Measurements from ENCODE around the gene CDRT4. TPM values are rescaled to one million over a fixed set of nuclear protein-coding genes. Genes with fewer than 3 reads are reported as not detected.
"Not testable (repeated sequence)": the region's sequence is repeated elsewhere in the genome, so short reads cannot be mapped to it uniquely, and the experiment has no call there.

The CDRT4 gene
- 1 to 10 TPM in 1 of 3 donors, under 1 TPM in 1, not detected in 1; 0.69 to 5.1 TPM for polyA plus RNA-seq

DNA sequence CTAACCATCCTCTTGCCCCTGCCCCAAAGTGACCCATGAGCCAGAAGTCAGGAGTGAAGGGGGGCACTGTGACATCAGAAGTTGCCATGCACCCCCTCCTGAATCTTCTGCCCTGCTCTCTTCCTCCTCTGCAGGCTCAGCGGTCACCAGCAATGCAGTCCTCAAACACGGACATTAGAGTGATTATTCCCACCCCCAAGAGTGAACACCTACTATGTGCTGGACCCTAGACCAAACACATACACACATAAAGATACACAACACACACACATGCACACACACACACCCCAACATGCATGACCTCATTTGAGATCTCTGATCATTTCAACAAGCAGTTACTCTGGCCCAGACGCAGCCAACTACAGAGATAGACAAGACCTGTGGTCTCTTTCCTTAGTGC is at the start of gene CDRT4:
Gene CDRT4 (minus strand): TSS at position 30 of the 400 bp plus-strand sequence. CDS start 27,383 bp downstream, outside the sequence.
- Mint-ChIP-seq H3K27ac (no peak within 1 kb of the TSS), H3K4me3 (no peak within 1 kb of the TSS), H3K4me1 (no peaks in the 10 kb centered on the region), H3K36me3 (peaks cover 6 to 11% (median 6%) of the 10 kb centered on the region in 3 donors), H3K9me3 (no peaks in the 10 kb centered on the region), H3K27me3 (ENCODE audit: low read depth in 3 of 3) (no peaks in the 10 kb centered on the region)
- DNase-seq = no peak

DNA sequence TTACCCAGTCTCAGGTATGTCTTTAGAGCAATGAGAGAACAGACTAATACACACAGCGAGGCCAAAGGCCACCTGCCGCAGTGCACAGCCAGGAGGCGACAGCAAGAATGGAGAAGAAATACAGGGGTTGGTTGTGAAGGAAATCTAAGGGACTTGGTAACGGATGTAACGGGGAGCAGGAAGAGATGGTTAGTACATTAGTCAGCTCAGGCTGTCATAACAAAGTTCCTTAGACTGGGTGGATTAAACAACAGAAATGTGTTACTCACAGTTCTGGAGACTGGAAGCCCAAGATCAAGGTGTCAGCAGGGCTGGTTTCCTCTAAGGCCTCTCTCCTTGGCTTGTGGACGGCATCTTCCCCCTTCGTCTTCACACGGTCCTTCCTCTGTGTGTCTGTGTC is 48.7 kb upstream of the CDRT4 start:
- no peaks in the 10 kb centered on the region for H3K9me3 Mint-ChIP-seq
- H3K4me1 Mint-ChIP-seq = peaks cover 2 to 6% of the 10 kb centered on the region in 2 donors
- peaks cover 29 to 39% (median 31%) of the 10 kb centered on the region in 3 donors for H3K36me3 Mint-ChIP-seq
- DNase-seq = no peak
- H3K27ac Mint-ChIP-seq = no peak overlapping the region
- H3K4me3 Mint-ChIP-seq = no peak overlapping the region
- peaks cover 0 to 3% (median 0%) of the 10 kb centered on the region in 3 donors for H3K27me3 Mint-ChIP-seq (ENCODE audit: low read depth in 3 of 3)

GRCh38 chr17:15514469-15514868 is 47.0 kb upstream of the CDRT4 start:
- Mint-ChIP-seq H3K4me1 (peaks cover 2 to 6% of the 10 kb centered on the region in 2 donors), H3K27ac (no peak overlapping the region), H3K9me3 (no peaks in the 10 kb centered on the region), H3K36me3 (peaks cover 35 to 42% (median 38%) of the 10 kb centered on the region in 3 donors), H3K4me3 (no peak overlapping the region), H3K27me3 (ENCODE audit: low read depth in 3 of 3) (peaks cover 0 to 3% (median 0%) of the 10 kb centered on the region in 3 donors)
- DNase-seq = no peak

DNA sequence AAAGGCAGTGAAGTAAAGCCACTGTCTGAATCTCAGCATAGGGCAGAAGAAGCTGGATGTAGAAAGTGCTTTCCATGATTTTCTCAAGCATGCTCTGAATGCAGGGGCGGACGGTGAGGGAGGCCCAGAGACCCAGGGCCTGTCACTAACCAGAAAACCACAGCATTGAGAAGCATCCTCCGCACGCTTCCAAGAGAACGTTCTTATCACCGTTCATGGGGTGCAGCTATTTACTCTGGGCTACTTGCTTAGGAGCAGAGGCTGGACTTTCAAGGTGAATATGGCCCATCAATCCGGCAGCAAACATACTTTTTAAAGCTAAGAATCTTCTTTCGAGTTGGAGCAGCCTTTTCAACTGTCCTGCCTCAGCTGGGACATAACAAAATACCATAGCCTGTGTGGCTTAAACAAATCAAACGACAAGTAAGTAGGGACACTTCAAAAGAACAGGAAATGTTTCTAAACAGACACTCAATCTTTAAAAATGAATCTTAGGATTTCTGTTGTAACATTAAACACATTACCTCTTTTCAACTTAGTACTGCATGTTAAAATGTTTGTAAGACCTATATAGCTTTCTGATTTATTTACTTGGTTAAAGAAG is 46.5 kb upstream of the CDRT4 start:
- Mint-ChIP-seq H3K36me3 (peaks cover 36 to 39% (median 37%) of the 10 kb centered on the region in 3 donors), H3K27me3 (ENCODE audit: low read depth in 3 of 3) (peaks cover 0 to 3% (median 0%) of the 10 kb centered on the region in 3 donors), H3K4me3 (no peak overlapping the region), H3K4me1 (peaks cover 2 to 6% of the 10 kb centered on the region in 2 donors), H3K27ac (peak overlapping the region in 1 of 6 donors; percentile 31), H3K9me3 (no peaks in the 10 kb centered on the region)
- DNase-seq = no peak

DNA sequence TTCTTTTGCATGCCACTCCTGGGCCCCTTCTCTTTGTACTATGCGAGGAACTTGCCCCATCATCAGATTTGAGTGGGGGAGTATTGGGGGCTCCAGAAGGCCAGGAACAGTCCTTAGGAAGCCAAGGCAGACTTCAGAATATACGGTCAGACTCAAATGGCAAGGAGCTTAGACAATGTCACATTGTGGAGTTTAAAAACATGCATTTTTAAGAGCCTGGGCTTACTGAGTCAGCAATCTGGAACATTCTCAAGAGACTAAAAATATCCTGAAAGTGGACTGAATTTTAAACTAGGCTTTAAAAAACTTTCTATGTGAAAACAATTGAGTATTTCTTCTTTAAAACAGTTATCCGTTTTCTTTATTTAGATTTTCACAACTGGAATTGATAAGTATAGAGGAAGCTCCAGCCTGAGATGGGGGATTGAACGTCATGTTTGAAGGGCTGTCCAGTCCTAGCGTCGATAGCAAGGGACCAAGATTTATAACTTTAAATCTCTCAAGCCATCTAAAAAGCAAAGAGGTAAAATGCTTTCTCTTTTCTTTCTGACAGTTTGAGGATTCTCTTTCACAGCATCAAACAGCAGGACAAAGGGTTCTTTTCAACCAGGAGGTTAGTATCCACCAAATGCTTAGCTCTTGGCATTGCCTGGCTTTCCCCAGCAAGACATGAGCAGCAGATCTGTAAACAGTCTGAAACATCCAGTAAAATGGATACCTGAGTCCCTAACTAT is 45.8 kb upstream of the CDRT4 start:
- no peak overlapping the region for H3K27ac Mint-ChIP-seq
- no peak overlapping the region for H3K4me3 Mint-ChIP-seq
- H3K36me3 Mint-ChIP-seq = peaks cover 34 to 43% (median 41%) of the 10 kb centered on the region in 3 donors
- peaks cover 0 to 1% (median 0%) of the 10 kb centered on the region in 3 donors for H3K27me3 Mint-ChIP-seq (ENCODE audit: low read depth in 3 of 3)
- no peaks in the 10 kb centered on the region for H3K9me3 Mint-ChIP-seq
- no peak for DNase-seq
- peaks cover 2 to 6% of the 10 kb centered on the region in 2 donors for H3K4me1 Mint-ChIP-seq

- Mint-ChIP-seq H3K27ac (no peak overlapping the region), H3K9me3 (no peaks in the 10 kb centered on the region), H3K36me3 (peaks cover 40 to 51% (median 40%) of the 10 kb centered on the region in 3 donors), H3K4me3 (no peak overlapping the region), H3K27me3 (ENCODE audit: low read depth in 3 of 3) (peaks cover 0 to 1% (median 0%) of the 10 kb centered on the region in 3 donors), H3K4me1 (peaks cover 2 to 6% of the 10 kb centered on the region in 2 donors)
- no peak for DNase-seq
Observed at GRCh38 chr17:15512071-15512709, 44.8 kb upstream of the CDRT4 start.

- H3K4me1 Mint-ChIP-seq = peaks cover 0 to 2% of the 10 kb centered on the region in 2 donors
- H3K4me3 Mint-ChIP-seq = no peak overlapping the region
- no peak for DNase-seq
- peaks cover 0 to 3% (median 0%) of the 10 kb centered on the region in 3 donors for H3K27me3 Mint-ChIP-seq (ENCODE audit: low read depth in 3 of 3)
- H3K9me3 Mint-ChIP-seq = no peaks in the 10 kb centered on the region
- peak overlapping the region in 1 of 6 donors; percentile 49 for H3K27ac Mint-ChIP-seq
- H3K36me3 Mint-ChIP-seq = peaks cover 32 to 49% (median 34%) of the 10 kb centered on the region in 3 donors
Observed at GRCh38 chr17:15511142-15511541, 43.7 kb upstream of the CDRT4 start.

DNA sequence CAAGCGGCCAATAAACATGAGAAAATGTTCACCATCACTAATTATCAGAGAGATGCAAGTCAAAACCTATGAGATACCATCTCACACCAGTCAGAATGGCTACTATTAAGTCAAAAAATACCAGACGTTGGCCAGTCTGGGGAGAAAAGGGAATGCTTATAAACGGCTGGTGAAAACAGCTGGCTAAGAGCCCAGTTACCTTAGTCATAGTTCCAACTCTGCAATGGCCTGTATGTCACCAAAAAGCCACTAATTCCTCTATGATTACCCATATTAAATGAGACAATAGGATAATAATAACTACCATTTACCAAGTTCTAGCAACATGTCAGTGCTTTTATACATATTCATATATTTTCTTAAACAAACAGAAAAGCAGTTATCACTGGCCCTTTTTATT is 42.9 kb upstream of the CDRT4 start:
- Mint-ChIP-seq H3K27ac (no peak overlapping the region), H3K4me3 (no peak overlapping the region), H3K4me1 (peaks cover 0 to 2% of the 10 kb centered on the region in 2 donors), H3K36me3 (peaks cover 26 to 44% (median 26%) of the 10 kb centered on the region in 3 donors), H3K9me3 (no peaks in the 10 kb centered on the region), H3K27me3 (ENCODE audit: low read depth in 3 of 3) (peaks cover 0 to 2% (median 0%) of the 10 kb centered on the region in 3 donors)
- no peak for DNase-seq

GRCh38 chr17:15509095-15509494 is 41.7 kb upstream of the CDRT4 start:
- Mint-ChIP-seq H3K27me3 (ENCODE audit: low read depth in 3 of 3) (peaks cover 0 to 2% (median 2%) of the 10 kb centered on the region in 3 donors), H3K4me3 (no peak overlapping the region), H3K27ac (no peak overlapping the region), H3K9me3 (no peaks in the 10 kb centered on the region), H3K36me3 (peaks cover 15 to 33% (median 22%) of the 10 kb centered on the region in 3 donors), H3K4me1 (no peaks in the 10 kb centered on the region)
- no peak for DNase-seq

- no peaks in the 10 kb centered on the region for H3K9me3 Mint-ChIP-seq
- DNase-seq = no peak
- no peak overlapping the region for H3K27ac Mint-ChIP-seq
- peaks cover 15 to 34% (median 25%) of the 10 kb centered on the region in 3 donors for H3K36me3 Mint-ChIP-seq
- peaks cover 0 to 2% (median 2%) of the 10 kb centered on the region in 3 donors for H3K27me3 Mint-ChIP-seq (ENCODE audit: low read depth in 3 of 3)
- peaks cover 0 to 3% of the 10 kb centered on the region in 2 donors for H3K4me1 Mint-ChIP-seq
- no peak overlapping the region for H3K4me3 Mint-ChIP-seq
Observed at GRCh38 chr17:15508466-15508865, 41.0 kb upstream of the CDRT4 start.

DNA sequence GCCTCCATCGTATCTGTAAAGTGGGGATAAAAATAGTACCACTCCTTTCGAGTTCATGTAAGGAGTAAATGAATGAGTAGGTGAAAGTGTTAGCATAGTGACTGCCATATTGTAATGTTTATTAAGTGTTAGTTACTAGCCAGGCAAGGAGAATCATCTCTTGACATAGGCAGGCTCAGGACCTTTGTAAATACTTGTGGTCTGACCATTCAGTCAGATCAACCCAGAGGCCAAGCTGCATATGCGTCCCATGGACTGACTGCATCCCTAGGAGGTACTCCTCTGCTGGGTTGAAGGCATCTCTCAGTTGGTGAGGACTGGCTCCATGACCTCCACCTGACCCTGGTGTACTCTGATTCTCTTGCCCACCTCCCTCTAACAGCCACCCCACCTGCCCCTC is 40.5 kb upstream of the CDRT4 start:
- peaks cover 4 to 9% of the 10 kb centered on the region in 2 donors for H3K4me1 Mint-ChIP-seq
- peaks cover 0 to 2% (median 2%) of the 10 kb centered on the region in 3 donors for H3K27me3 Mint-ChIP-seq (ENCODE audit: low read depth in 3 of 3)
- DNase-seq = no peak
- no peak overlapping the region for H3K27ac Mint-ChIP-seq
- no peaks in the 10 kb centered on the region for H3K9me3 Mint-ChIP-seq
- H3K4me3 Mint-ChIP-seq = no peak overlapping the region
- H3K36me3 Mint-ChIP-seq = peaks cover 15 to 36% (median 27%) of the 10 kb centered on the region in 3 donors

GRCh38 chr17:15507001-15507400 is 39.6 kb upstream of the CDRT4 start:
- peaks cover 0 to 3% (median 2%) of the 10 kb centered on the region in 3 donors for H3K27me3 Mint-ChIP-seq (ENCODE audit: low read depth in 3 of 3)
- H3K27ac Mint-ChIP-seq = no peak overlapping the region
- no peak overlapping the region for H3K4me3 Mint-ChIP-seq
- no peak for DNase-seq
- H3K9me3 Mint-ChIP-seq = no peaks in the 10 kb centered on the region
- peaks cover 18 to 31% (median 27%) of the 10 kb centered on the region in 3 donors for H3K36me3 Mint-ChIP-seq
- H3K4me1 Mint-ChIP-seq = peaks cover 7 to 13% of the 10 kb centered on the region in 2 donors

- H3K4me3 Mint-ChIP-seq; H3K27me3 Mint-ChIP-seq (ENCODE audit: low read depth in 3 of 3); H3K9me3 Mint-ChIP-seq; DNase-seq; H3K27ac Mint-ChIP-seq: not testable (repeated sequence)
- peaks cover 7 to 13% of the 10 kb centered on the region in 2 donors for H3K4me1 Mint-ChIP-seq
- H3K36me3 Mint-ChIP-seq = peaks cover 18 to 36% (median 29%) of the 10 kb centered on the region in 3 donors
Observed at GRCh38 chr17:15505708-15506107, 38.3 kb upstream of the CDRT4 start.

GRCh38 chr17:15503731-15504130 is 36.3 kb upstream of the CDRT4 start:
- H3K27ac Mint-ChIP-seq = peak overlapping the region in 1 of 6 donors; percentile 31
- peaks cover 7 to 13% of the 10 kb centered on the region in 2 donors for H3K4me1 Mint-ChIP-seq
- no peak for DNase-seq
- no peak overlapping the region for H3K4me3 Mint-ChIP-seq
- H3K36me3 Mint-ChIP-seq = peaks cover 15 to 35% (median 29%) of the 10 kb centered on the region in 3 donors
- H3K27me3 Mint-ChIP-seq (ENCODE audit: low read depth in 3 of 3) = peaks cover 0 to 3% (median 2%) of the 10 kb centered on the region in 3 donors
- no peaks in the 10 kb centered on the region for H3K9me3 Mint-ChIP-seq

All from immature natural killer cell (primary cell).